HepG2 (cell line): Measurements from ENCODE around the gene STIMATE. TPM values are rescaled to one million over a fixed set of nuclear protein-coding genes. Genes with fewer than 3 reads are reported as not detected.

Experiments
- ATAC-seq: fragments of 200-7000 bp; cut with Tn5 transposase; 3 replicates; pipeline ENCODE4 v1.9.1; 2020; ENCODE audit warnings: mild to moderate bottlenecking, moderate library complexity
- BruUV-seq: library from RNA; stranded (reverse); fragments of 400-500 nt; replicated peaks from 2 replicates; lab custom pipeline; 2021; lab: Mats Ljungman, UMichigan
- CTCF ChIA-PET: fragments of 300-600 bp; formaldehyde crosslinking; extraction: SDS; loops from one replicate; lab custom pipeline; 2021; ENCODE audit warnings: low total read pairs, inconsistent platforms, low intra/inter-chr PET ratio; lab: Yijun Ruan, JAX
- POLR2A ChIA-PET: fragments of 350-600 bp; sonication (Branson Sonifier 250); formaldehyde crosslinking; loops from one replicate; lab custom pipeline; 2020; ENCODE audit warnings: antibody characterized with exemption, inconsistent platforms; lab: Yijun Ruan, JAX
- DNase-seq: peaks from one replicate; pipeline ENCODE4 v3.0.0-alpha.2; 2015; ENCODE audit warnings: low spot score
- FAIRE-seq: peaks from 3 replicates; lab custom pipeline; 2011; peaks lifted over from hg19 to GRCh38; lab: Jason Lieb, UNC
- H2AFZ ChIP-seq: one replicate; pipeline ENCODE4 v1.6.1; 2011; ENCODE audit warnings: low read length, inconsistent platforms
- H3K27ac ChIP-seq: fragments of 300-600 bp; 3 replicates; pipeline ENCODE4 v1.8.0; 2011; ENCODE audit warnings: mixed run types, mild to moderate bottlenecking, mixed read lengths, low read length, inconsistent platforms; ENCODE audit not compliant: insufficient read depth; ENCODE audit errors: extremely low read length
- H3K27me3 ChIP-seq, 2 experiments: fragments of 200-600 bp in 1 of 2; 2 replicates in 1 of 2; 3 replicates in 1 of 2; pipeline versions ENCODE4 v1.6.0 to v1.8.0; 2011; ENCODE audit warnings: low read length in 2 of 2, mild to moderate bottlenecking in 2 of 2, moderate library complexity in 2 of 2, inconsistent platforms in 1 of 2; ENCODE audit not compliant: insufficient read depth in 2 of 2, control insufficient read depth in 1 of 2
- H3K36me3 ChIP-seq, 2 experiments: fragments of 200-600 bp in 1 of 2; replicated peaks in 1 of 2; 2 replicates in 1 of 2; 3 replicates in 1 of 2; pipeline versions ENCODE4 v1.5.1 to v1.8.0; 2011; ENCODE audit warnings: low read length in 2 of 2, inconsistent platforms in 1 of 2; ENCODE audit not compliant: insufficient read depth in 2 of 2, control insufficient read depth in 1 of 2
- H3K4me1 ChIP-seq: 2 replicates; pipeline ENCODE4 v1.5.1; 2012; ENCODE audit warnings: low read length, inconsistent platforms; ENCODE audit not compliant: insufficient read depth
- H3K4me2 ChIP-seq: 2 replicates; pipeline ENCODE4 v1.6.0; 2011; ENCODE audit warnings: low read depth, low read length, inconsistent platforms
- H3K4me3 ChIP-seq, 3 experiments: fragments of 200-600 bp in 1 of 3; sonication (generic), shearing (Covaris generic) in 1 of 3; replicated peaks in 1 of 3; 2 replicates each; pipeline ENCODE4 v1.5.1; 2011 to 2016; ENCODE audit warnings: low read length in 3 of 3, inconsistent platforms in 2 of 3, low read depth in 2 of 3, mild to moderate bottlenecking in 2 of 3, control low read depth in 1 of 3, mixed read lengths in 1 of 3; ENCODE audit not compliant: insufficient read depth in 1 of 3
- H3K79me2 ChIP-seq: one replicate; pipeline ENCODE4 v1.6.1; 2011; ENCODE audit warnings: low read length, inconsistent platforms; ENCODE audit not compliant: insufficient read depth
- H3K9ac ChIP-seq: 2 replicates; pipeline ENCODE4 v1.6.0; 2011; ENCODE audit warnings: mild to moderate bottlenecking, low read depth, low read length, inconsistent platforms; ENCODE audit not compliant: insufficient read depth
- H3K9me3 ChIP-seq: 2 replicates; pipeline ENCODE4 v1.5.1; 2012; ENCODE audit warnings: mild to moderate bottlenecking, low read length
- H4K20me1 ChIP-seq: 2 replicates; pipeline ENCODE4 v1.6.0; 2011; ENCODE audit warnings: inconsistent platforms, mild to moderate bottlenecking, low read length, moderate library complexity; ENCODE audit not compliant: insufficient read depth
- ARID4A ChIP-seq: sonication (generic); formaldehyde crosslinking; IDR thresholded peaks from 2 replicates; pipeline ENCODE4 v1.5.0; 2020; ENCODE audit warnings: mild to moderate bottlenecking, missing genetic modification reagents, borderline replicate concordance
- DMAP1 ChIP-seq: IDR thresholded peaks from 2 replicates; pipeline ENCODE4 v1.6.1; 2016
- HDAC2 ChIP-seq: sonication (generic); formaldehyde crosslinking; IDR thresholded peaks from 2 replicates; pipeline ENCODE4 v1.4.0; 2020; ENCODE audit warnings: missing genetic modification reagents
- HOMEZ ChIP-seq: IDR thresholded peaks from 2 replicates; pipeline ENCODE4 v1.6.1; 2016; ENCODE audit warnings: low read depth
- KAT2B ChIP-seq: fragments of 150-350 bp; IDR thresholded peaks from 2 replicates; pipeline ENCODE4 v1.6.1; 2014; ENCODE audit warnings: low read depth, low read length, borderline replicate concordance
- MED13 ChIP-seq: sonication (generic); formaldehyde crosslinking; IDR thresholded peaks from 2 replicates; pipeline ENCODE4 v1.5.0; 2020; ENCODE audit warnings: missing genetic modification reagents
- ZNF33A ChIP-seq: sonication (generic); formaldehyde crosslinking; IDR thresholded peaks from 2 replicates; pipeline ENCODE4 v1.5.1; 2020; ENCODE audit warnings: missing genetic modification reagents, mild to moderate bottlenecking, moderate library complexity, borderline replicate concordance
- ZNF382 ChIP-seq: sonication (generic); formaldehyde crosslinking; IDR thresholded peaks from 2 replicates; pipeline ENCODE4 v1.5.0; 2020; ENCODE audit warnings: missing genetic modification reagents, mild to moderate bottlenecking, borderline replicate concordance
- ZNF496 ChIP-seq: sonication (generic); formaldehyde crosslinking; IDR thresholded peaks from 2 replicates; pipeline ENCODE4 v1.8.1; 2023; ENCODE audit warnings: mild to moderate bottlenecking, moderate library complexity, missing genetic modification reagents; ENCODE audit not compliant: insufficient replicate concordance
- ZNF781 ChIP-seq: sonication (generic); formaldehyde crosslinking; IDR thresholded peaks from 2 replicates; pipeline ENCODE4 v1.5.1; 2020; ENCODE audit warnings: borderline replicate concordance, mild to moderate bottlenecking, missing genetic modification reagents; ENCODE audit errors: not compliant biosample characterization
- WGBS: methylation state at CpG from one replicate; pipeline ENCODE4 v1.1.6; 2017; ENCODE audit warnings: low lambda C conversion rate; 5-methylcytosine and 5-hydroxymethylcytosine counted together
- in situ Hi-C: cut with HindIII; loops from 2 replicates; pipeline ENCODE4 v1.10.0; 2017; ENCODE audit warnings: low pct_unique_long_range_greater_than_20kb; ENCODE audit not compliant: extremely low pct_ligation_motif_present
- intact Hi-C: fragments of 100-400 bp; cut with micrococcal nuclease; formaldehyde crosslinking; loops from one replicate; pipeline ENCODE4 v1.10.0; 2022; ENCODE audit not compliant: unreplicated experiment
- polyA plus RNA-seq, 8 experiments: library from polyadenylated mRNA; depleted of rRNA in 3 of 8; stranded (reverse) in 7 of 8; unstranded in 1 of 8; fragments of >200 nt; fragmentation: Illumina TruSeq in 4 of 8; extraction: Trizol in 4 of 8; gene quantifications; 2 replicates each; pipeline versions ENCODE4 v1.2.1 to v1.2.3, GENCODE V29; 2011 to 2016; ENCODE audit warnings: low read depth in 4 of 8, missing spikeins in 1 of 8, mixed read lengths in 1 of 8; ENCODE audit not compliant: insufficient read depth in 1 of 8
- total RNA-seq, 5 experiments: library from RNA; depleted of rRNA; stranded (reverse); fragments of >200 nt; fragmentation: Illumina TruSeq; extraction: Trizol; gene quantifications; 2 replicates each; pipeline ENCODE4 v1.2.3, GENCODE V29; 2016; ENCODE audit warnings: low read depth in 1 of 5

STIMATE gene
- total and polyA plus RNA-seq, 2 of the 13 experiments (the other 11 are each of a cell fraction or from before 2014, with no cell fraction given), result 5.7 to 11.7 TPM

- no peak overlapping the region for H2AFZ ChIP-seq
- H3K27me3 ChIP-seq, result no peaks in the 10 kb centered on the region
- H3K4me3 ChIP-seq, result no peak overlapping the region
- H4K20me1 ChIP-seq, result no peaks in the 10 kb centered on the region
- TF ChIP-seq MED13 (no peak), HOMEZ (CRISPR knock-in tag) (no peak), ZNF382 (CRISPR knock-in tag) (no peak), ZNF496 (no peak)
- TF ChIP-seq, all 625 proteins: peak for 0
- no TSS peak for BruUV-seq
- H3K27ac ChIP-seq, result no peak overlapping the region
- H3K4me2 ChIP-seq, result no peak overlapping the region
- H3K79me2 ChIP-seq, result no peaks in the 10 kb centered on the region
- in situ Hi-C loops (no loop called here), intact Hi-C loops (no loop called here)
- 93% methylated on average over 3 of the region's 3 CpGs for WGBS
- CTCF ChIA-PET, result no interaction called here
- ATAC-seq, result no peak
- no peaks in the 10 kb centered on the region for H3K4me1 ChIP-seq
- no peak for DNase-seq
- no peak for FAIRE-seq
- peaks cover 2 to 59% of the 10 kb centered on the region in 2 experiments for H3K36me3 ChIP-seq
- no peaks in the 10 kb centered on the region for H3K9me3 ChIP-seq
- no peak overlapping the region for H3K9ac ChIP-seq
- POLR2A ChIA-PET, result no interaction called here
Measured at GRCh38 chr3:52917044-52917443, 19.7 kb upstream of the STIMATE start.

- H3K79me2 ChIP-seq, result no peaks in the 10 kb centered on the region
- no peak overlapping the region for H2AFZ ChIP-seq
- H3K4me3 ChIP-seq, result no peak overlapping the region
- peaks cover 2 to 56% of the 10 kb centered on the region in 2 experiments; a peak in 4 of 5 replicates for H3K36me3 ChIP-seq
- H3K9ac ChIP-seq, result no peak overlapping the region
- no peaks in the 10 kb centered on the region for H3K9me3 ChIP-seq
- no peaks in the 10 kb centered on the region for H3K27me3 ChIP-seq
- DNase-seq (no peak), ATAC-seq (no peak), FAIRE-seq (no peak)
- WGBS, result 90% methylated on average over 6 of the region's 6 CpGs
- ChIA-PET CTCF (no interaction called here), POLR2A (no interaction called here)
- no peaks in the 10 kb centered on the region for H3K4me1 ChIP-seq
- H3K4me2 ChIP-seq, result no peak overlapping the region
- H3K27ac ChIP-seq, result no peak overlapping the region
- in situ Hi-C loops (no loop called here), intact Hi-C loops (no loop called here)
- H4K20me1 ChIP-seq, result no peaks in the 10 kb centered on the region
- no TSS peak for BruUV-seq
- no peak for TF ChIP-seq ZNF33A
- TF ChIP-seq ZNF781 (CRISPR knock-in tag), result no peak
- no peak for TF ChIP-seq KAT2B
- TF ChIP-seq HDAC2 (CRISPR knock-in tag), result no peak
- TF ChIP-seq ARID4A (CRISPR knock-in tag), result no peak
- TF ChIP-seq DMAP1 (CRISPR knock-in tag), result no peak
Measured at GRCh38 chr3:52915294-52915693, 17.9 kb upstream of the STIMATE start.
